HFFc6 (cell line): Measurements from ENCODE around the gene CKAP2L. TPM values are rescaled to one million over a fixed set of nuclear protein-coding genes. Genes with fewer than 3 reads are reported as not detected.
A peak's percentile ranks its signal among the peaks of the same experiment; 100 is the strongest.
"Not testable (repeated sequence)": the region's sequence is repeated elsewhere in the genome, so short reads cannot be mapped to it uniquely, and the experiment has no call there.

ENCODE experiments used
- DNase-seq: peaks from one replicate; pipeline ENCODE4 v3.0.0-alpha.2; 2018
- H3K27ac Mint-ChIP-seq: 2 replicates; pipeline ENCODE4 v1.8.0; 2020; ENCODE audit warnings: mild to moderate bottlenecking, mixed read lengths
- H3K27me3 Mint-ChIP-seq: 2 replicates; pipeline ENCODE4 v1.8.0; 2021; ENCODE audit warnings: mild to moderate bottlenecking, moderate library complexity, mixed read lengths; ENCODE audit not compliant: insufficient read depth
- H3K36me3 Mint-ChIP-seq: 2 replicates; pipeline ENCODE4 v1.8.0; 2021; ENCODE audit warnings: low read depth, mixed read lengths
- H3K4me1 Mint-ChIP-seq: 2 replicates; pipeline ENCODE4 v1.8.0; 2020; ENCODE audit warnings: low read depth, mixed read lengths
- H3K4me3 Mint-ChIP-seq: 2 replicates; pipeline ENCODE4 v1.8.0; 2020; ENCODE audit warnings: mild to moderate bottlenecking, moderate library complexity, mixed read lengths
- H3K9me3 Mint-ChIP-seq: 2 replicates; pipeline ENCODE4 v1.8.0; 2020; ENCODE audit warnings: mild to moderate bottlenecking, mixed read lengths
- total RNA-seq, 6 experiments: library from RNA; stranded (reverse); fragmentation: NEBNext Ultra II Directional; extraction: Animal tissue kit (Norgen Biotek cat#: 25700); gene quantifications; 2 replicates in 1 of 6; 3 replicates in 5 of 6; pipeline ENCODE4 v1.2.3, GENCODE V29; 2021
- TF ChIP-seq, protein P1 (sequence below): fragments of 200-600 bp; sonication (generic); IDR thresholded peaks from 2 replicates; pipeline ENCODE4 v1.5.0; 2021; ENCODE audit warnings: antibody characterized with exemption, mild to moderate bottlenecking

The CKAP2L gene
- total RNA-seq, 6 experiments from 2014 or later = 10.6 to 35.7 (median 30.2) TPM

DNA sequence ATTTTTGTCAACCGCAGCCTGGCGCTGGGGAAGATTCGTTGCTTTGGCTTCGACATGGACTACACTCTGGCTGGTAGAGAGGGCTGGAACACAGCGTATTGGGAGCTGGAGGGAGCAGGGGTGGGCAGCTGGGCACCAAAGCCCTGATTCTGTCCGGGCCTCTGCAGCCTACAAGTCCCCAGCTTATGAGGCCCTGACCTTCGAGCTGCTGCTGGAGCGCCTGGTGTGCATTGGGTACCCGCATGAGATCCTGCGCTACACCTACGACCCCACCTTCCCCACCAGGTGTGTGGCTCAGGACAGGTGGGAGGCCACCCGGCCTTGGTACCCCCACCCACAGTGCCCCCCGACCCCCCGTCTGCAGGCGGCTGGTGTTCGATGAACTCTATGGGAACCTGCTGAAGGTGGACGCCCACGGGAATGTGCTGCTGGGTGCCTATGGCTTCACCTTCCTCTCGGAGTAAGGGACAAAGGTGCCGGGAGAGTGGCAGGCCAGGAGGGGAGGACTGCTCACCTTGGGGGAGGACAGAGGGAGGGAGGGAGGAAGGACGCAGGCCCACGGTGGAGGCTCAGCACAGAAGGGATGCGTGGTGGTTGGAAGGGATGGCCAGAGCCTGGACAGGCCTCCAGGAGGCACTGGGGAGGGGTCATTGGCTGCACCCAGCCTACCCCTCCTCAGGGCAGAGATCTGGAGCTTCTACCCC, 42.4 kb downstream of the CKAP2L start:
- H3K27ac Mint-ChIP-seq = no peak overlapping the region

DNA sequence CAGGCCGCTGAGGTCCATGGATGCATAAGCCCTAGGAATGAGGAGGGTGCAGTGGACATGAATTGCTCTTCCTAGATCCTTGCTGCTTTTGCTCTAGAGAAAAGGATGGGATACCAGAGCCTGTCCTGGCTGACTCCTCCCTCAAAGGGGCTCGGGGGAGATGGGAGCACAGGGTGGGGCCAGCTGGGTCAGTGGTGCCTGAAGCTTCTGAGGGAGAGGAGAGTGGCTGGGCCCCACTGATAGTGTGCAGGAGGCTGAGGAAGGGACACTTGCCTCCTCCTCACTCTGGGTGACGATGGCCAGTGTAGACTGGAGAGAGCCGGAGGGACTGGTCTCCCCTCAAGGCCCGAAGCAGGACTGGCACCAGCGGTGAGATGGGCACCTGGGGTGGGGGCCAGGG, 43.6 kb downstream of the CKAP2L start, which contains the start of gene NT5DC4:
Gene NT5DC4, plus strand, starts transcription at position 236 of the 400 bp plus-strand sequence. Its CDS starts 60 bp downstream, at position 296.
- H3K36me3 Mint-ChIP-seq = no peaks in the 10 kb centered on the region
- peaks cover 4% of the 10 kb centered on the region; the same call in 1 of the 2 replicates for H3K9me3 Mint-ChIP-seq
- TF ChIP-seq, protein P1, sequence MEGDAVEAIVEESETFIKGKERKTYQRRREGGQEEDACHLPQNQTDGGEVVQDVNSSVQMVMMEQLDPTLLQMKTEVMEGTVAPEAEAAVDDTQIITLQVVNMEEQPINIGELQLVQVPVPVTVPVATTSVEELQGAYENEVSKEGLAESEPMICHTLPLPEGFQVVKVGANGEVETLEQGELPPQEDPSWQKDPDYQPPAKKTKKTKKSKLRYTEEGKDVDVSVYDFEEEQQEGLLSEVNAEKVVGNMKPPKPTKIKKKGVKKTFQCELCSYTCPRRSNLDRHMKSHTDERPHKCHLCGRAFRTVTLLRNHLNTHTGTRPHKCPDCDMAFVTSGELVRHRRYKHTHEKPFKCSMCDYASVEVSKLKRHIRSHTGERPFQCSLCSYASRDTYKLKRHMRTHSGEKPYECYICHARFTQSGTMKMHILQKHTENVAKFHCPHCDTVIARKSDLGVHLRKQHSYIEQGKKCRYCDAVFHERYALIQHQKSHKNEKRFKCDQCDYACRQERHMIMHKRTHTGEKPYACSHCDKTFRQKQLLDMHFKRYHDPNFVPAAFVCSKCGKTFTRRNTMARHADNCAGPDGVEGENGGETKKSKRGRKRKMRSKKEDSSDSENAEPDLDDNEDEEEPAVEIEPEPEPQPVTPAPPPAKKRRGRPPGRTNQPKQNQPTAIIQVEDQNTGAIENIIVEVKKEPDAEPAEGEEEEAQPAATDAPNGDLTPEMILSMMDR = no peak
- no peak within 1 kb of the TSS for H3K4me3 Mint-ChIP-seq
- H3K4me1 Mint-ChIP-seq = no peaks in the 10 kb centered on the region
- peaks cover 3% of the 10 kb centered on the region for H3K27me3 Mint-ChIP-seq
- DNase-seq = no peak
- H3K27ac Mint-ChIP-seq = no peak within 1 kb of the TSS

More for the DNA sequence above, 42.4 kb downstream of the CKAP2L start:
- H3K27me3 Mint-ChIP-seq = peaks cover 3% of the 10 kb centered on the region
- TF ChIP-seq, protein P1 = no peak
- peaks cover 7% of the 10 kb centered on the region; the same call in 1 of the 2 replicates for H3K4me1 Mint-ChIP-seq
- H3K9me3 Mint-ChIP-seq = peaks cover 4% of the 10 kb centered on the region; the same call in 1 of the 2 replicates
- DNase-seq = no peak
- H3K4me3 Mint-ChIP-seq = no peak overlapping the region
- H3K36me3 Mint-ChIP-seq = no peaks in the 10 kb centered on the region

DNA sequence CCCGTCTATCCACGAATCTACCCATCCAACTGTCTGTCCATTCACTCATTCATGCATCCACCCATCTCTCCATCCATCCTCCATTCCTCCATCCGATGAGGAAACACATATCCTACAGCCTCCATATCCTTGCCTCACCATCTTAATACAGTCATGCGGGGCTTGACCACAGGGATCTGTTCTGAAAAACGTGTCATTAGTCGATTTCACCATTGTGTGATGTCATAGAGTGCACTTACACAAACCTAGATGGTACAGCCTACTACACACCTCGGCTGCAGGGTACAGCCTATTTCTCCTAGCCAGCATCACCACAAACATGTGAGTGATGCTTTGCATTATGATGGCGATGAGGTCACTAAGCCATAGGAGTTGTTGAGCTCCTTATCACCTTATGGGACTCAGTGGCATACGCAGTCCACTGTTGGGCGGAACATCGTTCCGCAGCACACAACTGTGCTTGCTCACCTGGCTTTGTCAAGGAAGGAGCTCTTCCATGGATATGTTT, 45.5 kb downstream of the CKAP2L start:
- TF ChIP-seq, protein P1 = no peak
- peaks cover 17% of the 10 kb centered on the region for H3K4me1 Mint-ChIP-seq
- no peaks in the 10 kb centered on the region for H3K36me3 Mint-ChIP-seq
- H3K9me3 Mint-ChIP-seq = peaks cover 4% of the 10 kb centered on the region; the same call in 1 of the 2 replicates
- no peak for DNase-seq
- peaks cover 3% of the 10 kb centered on the region for H3K27me3 Mint-ChIP-seq
- no peak overlapping the region for H3K27ac Mint-ChIP-seq
- no peak overlapping the region for H3K4me3 Mint-ChIP-seq

DNA sequence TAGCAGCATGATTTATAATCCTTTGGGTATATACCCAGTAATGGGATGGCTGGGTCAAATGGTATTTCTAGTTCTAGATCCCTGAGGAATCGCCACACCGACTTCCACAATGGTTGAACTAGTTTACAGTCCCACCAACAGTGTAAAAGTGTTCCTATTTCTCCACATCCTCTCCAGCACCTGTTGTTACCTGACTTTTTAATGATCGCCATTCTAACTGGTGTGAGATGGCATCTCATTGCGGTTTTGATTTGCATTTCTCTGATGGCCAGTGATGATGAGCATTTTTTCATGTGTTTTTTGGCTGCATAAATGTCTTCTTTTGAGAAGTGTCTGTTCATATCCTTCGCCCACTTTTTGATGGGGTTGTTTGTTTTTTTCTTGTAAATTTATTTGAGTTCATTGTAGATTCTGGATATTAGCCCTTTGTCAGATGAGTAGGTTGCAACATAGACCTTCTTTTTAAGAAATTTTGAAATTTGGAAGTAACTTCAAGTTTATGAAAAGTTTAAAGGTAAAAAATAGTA, 47.5 kb downstream of the CKAP2L start:
- not testable (repeated sequence) for DNase-seq, H3K9me3 Mint-ChIP-seq, H3K36me3 Mint-ChIP-seq, H3K27me3 Mint-ChIP-seq, H3K4me3 Mint-ChIP-seq, H3K27ac Mint-ChIP-seq
- peaks cover 32% of the 10 kb centered on the region for H3K4me1 Mint-ChIP-seq

DNA sequence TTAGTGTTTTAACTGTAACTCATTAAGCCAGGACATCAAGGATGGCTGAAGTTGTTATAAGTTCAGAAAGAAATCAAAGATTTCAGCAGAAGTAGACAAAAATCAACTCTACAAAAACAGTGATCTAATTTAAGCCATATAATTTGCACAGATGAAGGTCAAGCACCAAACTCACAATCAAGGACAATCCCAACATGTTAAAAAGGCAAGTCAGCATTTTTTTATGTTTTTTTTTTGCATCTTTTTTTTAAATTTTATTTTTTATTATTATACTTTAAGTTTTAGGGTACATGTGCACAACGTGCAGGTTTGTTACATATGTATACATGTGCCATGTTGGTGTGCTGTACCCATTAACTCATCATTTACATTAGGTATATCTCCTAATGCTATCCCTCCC, 48.3 kb downstream of the CKAP2L start:
- not testable (repeated sequence) for H3K36me3 Mint-ChIP-seq, H3K9me3 Mint-ChIP-seq, H3K27ac Mint-ChIP-seq, H3K4me3 Mint-ChIP-seq, DNase-seq, H3K27me3 Mint-ChIP-seq
- H3K4me1 Mint-ChIP-seq = peaks cover 32% of the 10 kb centered on the region

DNA sequence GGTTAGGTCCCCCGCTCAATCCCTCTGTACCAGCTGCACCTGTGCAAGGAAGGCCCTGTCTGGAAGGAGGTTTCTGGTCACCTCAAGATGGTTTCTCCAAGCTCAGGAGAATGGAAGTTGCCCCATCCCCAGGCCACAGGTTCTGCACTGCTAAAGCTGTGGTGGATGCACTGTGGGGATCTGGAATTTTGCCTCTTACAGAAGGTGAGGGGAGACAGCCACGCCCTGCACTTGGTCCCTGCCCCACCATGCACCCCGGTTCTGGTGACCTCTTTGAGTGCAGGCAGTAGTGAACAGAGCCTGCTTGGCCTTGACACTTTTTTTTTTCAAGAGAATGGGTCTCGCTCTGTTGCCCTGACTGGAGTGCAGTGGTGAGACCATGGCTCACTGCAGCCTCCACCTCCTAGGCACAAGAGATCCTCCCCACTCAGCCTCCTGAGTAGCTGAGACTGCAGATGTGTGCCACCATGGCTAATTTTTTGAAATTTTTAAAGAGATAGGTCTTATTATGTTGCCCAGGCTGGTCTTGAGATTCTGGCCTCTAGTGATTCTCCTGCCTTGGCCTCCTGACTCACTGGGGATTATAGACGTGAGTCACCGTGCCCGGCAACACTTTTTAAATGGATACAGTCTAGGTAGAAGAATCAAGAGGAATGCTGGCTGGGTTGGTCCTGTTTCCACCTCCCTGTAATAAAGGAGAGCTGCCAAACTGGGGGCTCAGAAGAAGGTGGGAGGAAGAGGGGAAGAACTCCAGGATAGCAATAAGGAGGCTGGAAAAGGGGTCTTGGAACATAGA, 49.4 kb downstream of the CKAP2L start:
- TF ChIP-seq, protein P1 = no peak
- Mint-ChIP-seq H3K36me3 (no peaks in the 10 kb centered on the region), H3K4me3 (no peak overlapping the region), H3K27ac (peak overlapping the region; percentile 45), H3K27me3 (peaks cover 3% of the 10 kb centered on the region), H3K9me3 (peaks cover 4% of the 10 kb centered on the region; the same call in 1 of the 2 replicates), H3K4me1 (peaks cover 32% of the 10 kb centered on the region)
- peak; percentile 48 for DNase-seq
